ENCODE data around the gene PEAK1. TPM values are rescaled to one million over a fixed set of nuclear protein-coding genes. Genes with fewer than 3 reads are reported as not detected.

The PEAK1 gene
- total RNA-seq, 2 experiments from 2014 or later: 6.0 to 10.8 TPM

DNA sequence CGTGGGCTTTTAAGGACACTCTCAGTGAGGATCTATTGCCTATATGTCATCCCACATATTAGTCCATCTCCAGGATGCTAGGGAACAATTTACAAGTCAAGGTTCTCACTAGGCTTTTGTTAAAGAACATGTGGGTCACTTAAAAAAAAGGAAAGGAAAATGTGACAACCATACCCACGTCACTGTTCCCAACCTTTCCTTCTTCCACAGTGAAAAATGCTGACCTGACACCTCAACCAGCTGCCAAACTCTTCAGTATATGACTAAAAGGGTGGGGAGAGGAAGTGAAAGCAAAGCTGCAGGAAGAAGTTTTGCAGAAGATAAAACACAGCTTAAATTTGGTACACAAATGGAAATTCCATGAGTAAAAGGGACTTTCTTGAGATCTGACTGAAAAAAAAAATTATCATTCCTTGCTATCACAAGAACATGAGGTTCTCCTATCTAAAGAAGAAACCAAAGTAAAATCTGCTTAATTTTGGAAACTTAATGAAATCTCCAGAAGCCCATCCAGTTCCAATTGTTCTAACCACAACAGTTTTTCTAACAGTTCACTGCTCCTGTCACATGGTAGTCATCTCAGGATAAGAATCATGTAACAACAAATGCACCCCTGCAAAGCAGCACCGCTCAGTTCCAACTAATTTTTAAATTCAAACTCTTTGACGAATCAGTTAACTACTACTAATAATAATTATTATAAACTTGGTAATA is 232.0 kb downstream of the PEAK1 start:
- POLR2A ChIA-PET: interaction anchor here (0.7 to 1.7 kb wide), 8 partner anchors 20 to 349 kb away, joined by 3 to 5 read pairs (median 4); no protein-coding TSS in a partner anchor
- CTCF ChIA-PET (ENCODE audit: unreplicated experiment): interaction anchor here (1.9 to 2.1 kb wide), 2 partner anchors 309 to 355 kb away, joined by 5 to 13 read pairs; no protein-coding TSS in a partner anchor
- no peak overlapping the region for H3K4me3 ChIP-seq (ENCODE audit: low read depth, low read length, poor library complexity, severe bottlenecking)
- H4K20me1 ChIP-seq (ENCODE audit: insufficient read depth, low read length): 0 out of 2 replicates have a peak, but pooled peaks cover 4% of the 10 kb centered on the region
- H3K4me2 ChIP-seq (ENCODE audit: low read length): peak overlapping the region; percentile 55
- peaks cover 36% of the 10 kb centered on the region for H3K4me1 ChIP-seq (ENCODE audit: insufficient read depth, low read length, poor library complexity, severe bottlenecking)
- TF ChIP-seq EZH2phosphoT487 (IDR thresholded peaks at IDR 0.05; ENCODE audit: borderline replicate concordance, low read depth, low read length): no peak
- TF ChIP-seq, protein P1, sequence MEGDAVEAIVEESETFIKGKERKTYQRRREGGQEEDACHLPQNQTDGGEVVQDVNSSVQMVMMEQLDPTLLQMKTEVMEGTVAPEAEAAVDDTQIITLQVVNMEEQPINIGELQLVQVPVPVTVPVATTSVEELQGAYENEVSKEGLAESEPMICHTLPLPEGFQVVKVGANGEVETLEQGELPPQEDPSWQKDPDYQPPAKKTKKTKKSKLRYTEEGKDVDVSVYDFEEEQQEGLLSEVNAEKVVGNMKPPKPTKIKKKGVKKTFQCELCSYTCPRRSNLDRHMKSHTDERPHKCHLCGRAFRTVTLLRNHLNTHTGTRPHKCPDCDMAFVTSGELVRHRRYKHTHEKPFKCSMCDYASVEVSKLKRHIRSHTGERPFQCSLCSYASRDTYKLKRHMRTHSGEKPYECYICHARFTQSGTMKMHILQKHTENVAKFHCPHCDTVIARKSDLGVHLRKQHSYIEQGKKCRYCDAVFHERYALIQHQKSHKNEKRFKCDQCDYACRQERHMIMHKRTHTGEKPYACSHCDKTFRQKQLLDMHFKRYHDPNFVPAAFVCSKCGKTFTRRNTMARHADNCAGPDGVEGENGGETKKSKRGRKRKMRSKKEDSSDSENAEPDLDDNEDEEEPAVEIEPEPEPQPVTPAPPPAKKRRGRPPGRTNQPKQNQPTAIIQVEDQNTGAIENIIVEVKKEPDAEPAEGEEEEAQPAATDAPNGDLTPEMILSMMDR (conservative IDR thresholded peaks at IDR 0.05; ENCODE audit: low read length): no peak
- no peak overlapping the region for H3K27ac ChIP-seq (ENCODE audit: low read depth, low read length, poor library complexity, severe bottlenecking)
- H3K9me3 ChIP-seq (ENCODE audit: low read length): no peaks in the 10 kb centered on the region
- intact Hi-C loops (cut with micrococcal nuclease; ENCODE audit: unreplicated experiment): loop anchor here (5.0 kb wide), 1 partner anchor 234 kb away; the partner anchor contains the start of genes HMG20A and PEAK1
- H3K79me2 ChIP-seq (ENCODE audit: insufficient read depth, low read depth, low read length): no peaks in the 10 kb centered on the region
- BruUV-seq (replicated peaks): no TSS peak
- H3K36me3 ChIP-seq (ENCODE audit: insufficient read depth, low read length): no peaks in the 10 kb centered on the region
- H2AFZ ChIP-seq (ENCODE audit: low read length): no peak overlapping the region
- H3K9me2 ChIP-seq (ENCODE audit: insufficient read depth, low read length): no peaks in the 10 kb centered on the region
- DNase-seq (ENCODE audit: low spot score): peak; percentile 62

DNA sequence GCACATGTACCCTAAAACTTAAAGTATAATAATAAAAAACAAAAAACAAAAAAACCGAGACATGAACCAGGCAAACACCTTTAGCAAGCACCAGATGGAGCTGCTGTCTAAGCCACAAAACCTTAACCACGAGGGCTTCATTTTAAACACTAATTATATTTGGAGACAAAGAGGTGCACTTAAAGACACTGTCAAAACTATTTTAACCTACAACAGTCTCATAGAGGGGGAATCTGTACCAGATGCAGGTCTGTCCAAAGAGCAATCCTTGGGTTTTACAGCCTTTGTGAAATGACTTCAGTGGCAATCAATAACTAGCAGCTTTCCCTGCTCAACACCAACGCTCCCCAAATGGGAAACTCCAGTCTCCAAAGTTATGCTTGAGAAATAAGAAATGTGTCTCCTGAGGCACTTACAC is 233.3 kb downstream of the PEAK1 start:
- TF ChIP-seq, protein P1 (conservative IDR thresholded peaks at IDR 0.05; ENCODE audit: low read length): peak; percentile 81
- TF ChIP-seq EZH2phosphoT487 (IDR thresholded peaks at IDR 0.05; ENCODE audit: borderline replicate concordance, low read depth, low read length): no peak
- H4K20me1 ChIP-seq (ENCODE audit: insufficient read depth, low read length): 0 out of 2 replicates have a peak, but pooled peaks cover 4% of the 10 kb centered on the region
- no peak overlapping the region for H3K4me3 ChIP-seq (ENCODE audit: low read depth, low read length, poor library complexity, severe bottlenecking)
- H3K36me3 ChIP-seq (ENCODE audit: insufficient read depth, low read length): no peaks in the 10 kb centered on the region
- intact Hi-C loops (cut with micrococcal nuclease; ENCODE audit: unreplicated experiment): loop anchor here (1.0 to 5.0 kb wide), 3 partner anchors 236 to 357 kb away; partner anchors contain the start of genes HMG20A and PEAK1
- peak; percentile 48 for DNase-seq (ENCODE audit: low spot score)
- H3K79me2 ChIP-seq (ENCODE audit: insufficient read depth, low read depth, low read length): no peaks in the 10 kb centered on the region
- no peak overlapping the region for H3K27ac ChIP-seq (ENCODE audit: low read depth, low read length, poor library complexity, severe bottlenecking)
- no peaks in the 10 kb centered on the region for H3K9me2 ChIP-seq (ENCODE audit: insufficient read depth, low read length)
- H3K4me1 ChIP-seq (ENCODE audit: insufficient read depth, low read length, poor library complexity, severe bottlenecking): peaks cover 49% of the 10 kb centered on the region
- POLR2A ChIA-PET: interaction anchor here (0.7 to 1.7 kb wide), 4 partner anchors 22 to 350 kb away, joined by 3 to 4 read pairs (median 4); no protein-coding TSS in a partner anchor
- H3K4me2 ChIP-seq (ENCODE audit: low read length): no peak overlapping the region
- no peaks in the 10 kb centered on the region for H3K9me3 ChIP-seq (ENCODE audit: low read length)
- H2AFZ ChIP-seq (ENCODE audit: low read length): no peak overlapping the region
- CTCF ChIA-PET (ENCODE audit: unreplicated experiment): interaction anchor here (1.9 to 2.1 kb wide), 2 partner anchors 311 to 356 kb away, joined by 5 to 13 read pairs; no protein-coding TSS in a partner anchor
- BruUV-seq (replicated peaks): no TSS peak

Data from OCI-LY7 (cell line).